GM18909 (cell line): ENCODE results near the gene POLG.
"Not testable (repeated sequence)": the region's sequence is repeated elsewhere in the genome, so short reads cannot be mapped to it uniquely, and the experiment has no call there.

Experiments used
- ATAC-seq: cut with Tn5 transposase; IDR thresholded peaks from one replicate; pipeline ENCODE4 v1.9.1; 2021; ENCODE audit warnings: mild to moderate bottlenecking; ENCODE audit not compliant: unreplicated experiment, poor library complexity

The POLG gene

DNA sequence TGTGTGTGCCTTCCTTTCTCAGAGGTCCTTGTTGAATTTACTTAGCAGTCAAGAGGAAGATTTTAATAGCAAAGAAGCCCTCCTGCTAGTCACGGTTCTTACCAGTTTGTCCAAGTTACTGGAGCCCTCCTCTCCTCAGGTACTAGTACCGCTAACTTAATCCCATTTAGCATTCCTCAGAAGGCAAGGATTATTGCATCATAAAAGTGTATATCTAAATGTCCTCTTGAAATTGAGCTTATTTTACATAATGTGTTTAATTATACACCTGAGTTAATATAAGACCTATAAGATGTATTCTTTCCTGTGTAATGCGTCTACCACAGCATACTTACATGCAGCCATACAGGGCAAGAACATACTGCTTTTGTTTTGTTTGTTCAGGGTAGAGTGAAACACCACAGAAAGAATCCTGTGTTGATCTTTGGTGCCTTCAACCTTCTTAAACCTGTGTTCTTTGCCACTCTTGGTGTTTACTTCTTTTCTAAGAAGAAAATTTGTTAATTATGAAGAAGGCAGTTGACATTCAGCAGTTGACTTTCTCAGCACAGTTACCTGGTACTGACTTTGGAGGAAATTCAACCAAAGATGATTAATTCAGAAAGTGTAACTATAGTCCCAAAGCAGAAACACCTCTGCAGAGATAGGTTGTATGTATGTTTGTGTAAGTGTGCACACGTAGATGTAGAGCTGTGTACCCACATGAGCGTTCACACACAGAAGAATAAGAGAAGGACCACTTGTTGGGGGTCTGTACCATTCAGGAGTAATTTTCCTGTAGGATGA, 33.1 kb downstream of the POLG start:
- ATAC-seq, result no peak

DNA sequence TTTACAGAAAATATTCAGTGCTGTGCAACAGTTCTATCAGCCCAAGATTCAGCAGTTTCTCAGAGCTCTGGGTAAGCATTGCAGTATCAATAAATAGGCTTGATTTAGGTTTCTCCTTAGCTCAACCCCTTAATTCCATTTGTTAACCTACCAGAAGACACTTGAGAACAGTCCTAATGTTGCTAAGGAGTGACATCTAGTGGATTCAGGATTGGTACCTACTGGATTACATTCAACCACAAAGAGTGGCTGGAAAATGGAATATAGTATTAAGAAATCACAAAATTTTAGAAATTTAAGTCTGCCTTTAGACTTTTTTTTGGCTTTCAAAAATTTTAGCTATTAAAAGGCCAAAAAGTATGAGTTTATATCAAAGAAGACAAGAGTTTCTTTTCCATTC, 34.7 kb downstream of the POLG start:
- no peak for ATAC-seq

DNA sequence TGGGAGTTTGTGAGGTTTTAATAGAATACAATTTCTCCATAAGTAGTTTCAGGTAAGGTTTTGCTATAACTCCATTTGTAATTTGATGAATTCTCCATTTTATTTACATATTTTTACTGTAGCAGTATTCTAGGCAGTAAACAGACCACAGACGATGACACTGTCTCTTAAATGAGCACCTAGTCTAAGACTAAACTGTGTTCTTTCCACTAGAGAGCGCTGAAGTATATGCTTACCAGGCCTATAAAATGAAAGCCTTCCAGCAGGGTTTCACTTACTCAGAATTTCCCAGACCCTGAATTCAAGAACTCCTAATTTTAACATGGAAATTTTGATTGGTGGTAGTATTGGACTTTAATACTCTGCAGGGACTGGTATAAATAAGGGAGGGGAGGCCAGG, 41.6 kb downstream of the POLG start:
- ATAC-seq, result no peak

DNA sequence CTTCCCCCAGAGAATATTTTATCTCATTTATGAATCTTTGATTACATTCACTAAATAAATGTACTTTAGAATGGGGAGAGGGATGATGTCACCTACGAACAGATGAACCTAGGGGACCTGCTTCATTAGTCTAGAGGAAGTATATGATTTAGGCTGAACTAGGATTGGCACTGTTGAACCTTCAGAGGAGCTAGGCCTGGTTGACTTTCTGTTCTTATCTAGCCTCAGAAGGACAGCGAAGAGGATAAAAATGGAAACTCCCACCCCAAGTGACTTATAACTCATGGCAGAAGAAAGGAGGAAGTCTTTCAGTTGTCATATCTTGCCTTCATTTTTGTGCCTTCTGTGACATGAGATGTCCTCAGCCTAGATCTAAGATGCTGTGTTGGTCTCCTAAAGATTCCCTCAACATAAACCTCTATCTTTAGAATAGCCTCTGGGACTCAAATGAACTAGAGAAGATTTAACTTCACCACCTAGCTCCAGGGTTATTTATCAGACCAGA, 42.6 kb downstream of the POLG start:
- ATAC-seq, result no peak

DNA sequence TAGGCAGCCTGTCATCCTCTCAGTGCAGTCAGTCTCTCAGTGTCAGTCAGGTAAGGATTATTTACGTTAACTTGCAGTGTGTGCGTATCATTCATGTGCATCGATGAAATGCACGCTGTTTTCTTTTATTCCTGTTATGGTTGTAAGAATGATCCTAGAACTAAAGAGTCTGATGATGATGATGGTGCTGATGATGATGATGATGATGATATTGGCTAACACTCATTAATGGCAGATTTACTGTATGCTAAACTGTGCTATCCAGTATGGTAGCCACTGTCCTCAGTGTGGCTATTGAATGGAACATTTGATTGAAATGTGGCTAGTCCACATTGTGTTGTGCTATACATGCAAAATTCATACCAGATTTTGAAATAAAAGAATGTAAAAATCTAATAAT, 51.4 kb downstream of the POLG start:
- no peak for ATAC-seq

DNA sequence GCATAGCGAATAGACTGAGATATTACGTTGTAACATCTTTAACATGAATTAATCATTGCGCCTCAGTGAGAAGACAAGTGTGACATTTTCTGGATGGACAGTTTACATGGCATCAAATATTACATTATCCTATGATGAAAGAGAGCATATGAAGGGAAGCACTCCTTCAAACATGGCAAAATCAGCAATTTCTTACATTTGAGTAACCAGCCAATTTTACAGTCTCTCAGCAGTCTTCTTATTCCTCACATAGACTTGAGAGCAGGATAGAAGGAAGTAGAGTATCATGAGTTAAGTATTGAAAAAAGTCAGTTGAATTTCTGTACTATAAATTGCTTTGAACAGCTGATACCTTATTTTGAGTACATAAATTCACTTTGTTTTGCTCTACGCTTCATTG, 52.0 kb downstream of the POLG start:
- ATAC-seq, result no peak

DNA sequence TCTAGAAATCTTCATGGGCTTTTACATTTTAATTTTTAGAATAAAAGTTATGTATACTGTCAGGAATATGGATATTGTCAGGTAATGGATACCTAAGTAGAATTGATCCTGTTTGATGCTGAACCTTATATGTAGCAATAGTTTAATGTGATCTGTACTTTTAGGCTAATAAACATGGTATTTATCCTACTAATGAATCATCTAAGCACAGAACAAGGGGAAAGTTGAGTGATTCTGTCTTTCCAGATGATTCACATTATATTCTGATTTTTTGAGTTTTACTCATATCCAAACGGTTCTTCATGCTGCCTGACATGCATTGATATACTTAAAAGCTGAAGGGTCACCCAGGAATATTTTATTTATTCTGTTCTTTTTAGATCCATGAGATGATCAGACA, 56.3 kb downstream of the POLG start:
- no peak for ATAC-seq

DNA sequence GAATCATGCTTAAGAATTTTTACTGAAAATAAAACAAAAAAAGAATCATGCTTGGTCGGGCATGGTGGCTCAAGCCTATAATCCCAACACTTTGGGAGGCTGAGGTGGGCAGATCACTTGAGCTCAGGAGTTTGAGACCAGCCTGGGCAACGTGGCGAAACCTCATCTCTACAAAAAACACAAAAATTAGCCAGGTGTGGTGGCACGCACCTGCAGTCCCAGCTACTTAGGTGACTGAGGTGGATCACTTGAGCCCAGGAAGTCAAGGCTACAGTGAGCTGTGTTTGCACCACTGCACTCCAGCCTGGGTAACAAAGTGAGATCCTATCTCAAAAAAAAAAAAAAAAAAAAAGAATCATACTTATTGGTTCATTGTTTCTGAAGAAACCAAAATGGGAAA, 57.3 kb downstream of the POLG start:
- ATAC-seq, result not testable (repeated sequence)
